Common myeloid progenitor, CD34-positive (primary cell): ENCODE measurements around the gene SPATA9. TPM values are rescaled to one million over a fixed set of nuclear protein-coding genes. Genes with fewer than 3 reads are reported as not detected.

Experiments
- CTCF ChIA-PET: fragments of 350-600 bp; sonication (Branson Sonifier 250); formaldehyde crosslinking; loops from one replicate; lab custom pipeline; 2021; ENCODE audit warnings: antibody characterized with exemption; lab: Charles Lee
- POLR2A ChIA-PET: fragments of 350-600 bp; sonication (Branson Sonifier 250); formaldehyde crosslinking; loops from one replicate; lab custom pipeline; 2021; ENCODE audit warnings: antibody characterized with exemption; lab: Charles Lee
- DNase-seq, 3 donors: peaks; one replicate each; pipeline versions ENCODE4 v3.0.0 to v3.0.0-alpha.2; 2013
- H3K27ac ChIP-seq, 2 experiments: 1 replicate in 1 of 2; 2 replicates in 1 of 2; pipeline ENCODE4 v1.7.0; 2013; ENCODE audit warnings: inconsistent platforms in 2 of 2, low read length in 2 of 2, mild to moderate bottlenecking in 2 of 2, low read depth in 1 of 2, moderate library complexity in 1 of 2; ENCODE audit not compliant: severe bottlenecking in 2 of 2, insufficient read depth in 1 of 2, poor library complexity in 1 of 2
- H3K27me3 ChIP-seq, 5 experiments: replicated peaks in 2 of 5; 1 replicate in 3 of 5; 2 replicates in 2 of 5; pipeline versions ENCODE4 v1.6.1 to v1.7.0; 2013; ENCODE audit warnings: low read length in 4 of 5, mild to moderate bottlenecking in 2 of 5, moderate library complexity in 2 of 5, inconsistent platforms in 1 of 5; ENCODE audit not compliant: insufficient read depth in 5 of 5, control insufficient read depth in 4 of 5
- H3K36me3 ChIP-seq, 4 experiments: 1 replicate in 2 of 4; 2 replicates in 2 of 4; pipeline versions ENCODE4 v1.6.1 to v1.7.0; 2013; ENCODE audit warnings: low read length in 3 of 4, control low read depth in 1 of 4, mild to moderate bottlenecking in 1 of 4; ENCODE audit not compliant: control insufficient read depth in 4 of 4, insufficient read depth in 4 of 4
- H3K4me1 ChIP-seq, 4 experiments: 1 replicate in 3 of 4; 2 replicates in 1 of 4; pipeline versions ENCODE4 v1.6.1 to v1.7.1; 2013; ENCODE audit warnings: low read length in 3 of 4, mild to moderate bottlenecking in 3 of 4, control low read depth in 1 of 4, inconsistent platforms in 1 of 4, moderate library complexity in 1 of 4; ENCODE audit not compliant: control insufficient read depth in 4 of 4, insufficient read depth in 4 of 4; ENCODE audit errors: control extremely low read depth in 1 of 4
- H3K4me3 ChIP-seq, 7 experiments: 1 replicate in 4 of 7; 2 replicates in 3 of 7; pipeline versions ENCODE4 v1.5.1 to v1.7.0; 2013; ENCODE audit warnings: mild to moderate bottlenecking in 7 of 7, low read length in 6 of 7, moderate library complexity in 6 of 7, inconsistent platforms in 2 of 7, low read depth in 2 of 7, control low read depth in 1 of 7; ENCODE audit not compliant: insufficient read depth in 4 of 7, control insufficient read depth in 1 of 7; ENCODE audit errors: extremely low read depth in 1 of 7
- H3K9me3 ChIP-seq, 5 experiments: 1 replicate in 4 of 5; 2 replicates in 1 of 5; pipeline versions ENCODE4 v1.6.1 to v1.7.1; 2013; ENCODE audit warnings: low read length in 4 of 5, mild to moderate bottlenecking in 2 of 5, inconsistent platforms in 1 of 5, low read depth in 1 of 5, moderate library complexity in 1 of 5; ENCODE audit not compliant: control insufficient read depth in 4 of 5, insufficient read depth in 2 of 5; ENCODE audit errors: control extremely low read depth in 1 of 5
- WGBS: methylation state at CpG from one replicate; pipeline ENCODE4 v1.1.5; 2013; ENCODE audit not compliant: insufficient coverage; 5-methylcytosine and 5-hydroxymethylcytosine counted together
- polyA plus RNA-seq: library from polyadenylated mRNA; unstranded; fragments of 120-200 nt; gene quantifications from one replicate; pipeline ENCODE4 v1.2.1, GENCODE V29; 2013

Gene SPATA9
- polyA plus RNA-seq = 1.7 TPM

- H3K4me1 ChIP-seq = no peaks in the 10 kb centered on the region
- H3K27ac ChIP-seq = no peak within 1 kb of the TSS
- no peaks in the 10 kb centered on the region for H3K36me3 ChIP-seq
- no peaks in the 10 kb centered on the region for H3K27me3 ChIP-seq
- H3K9me3 ChIP-seq = no peaks in the 10 kb centered on the region
- ChIA-PET CTCF (interaction anchor here (1.5 kb wide), 1 partner anchor 18 kb away, joined by 3 read pairs; no protein-coding TSS in a partner anchor), POLR2A (no interaction called here)
- WGBS = 100% methylated on average over 1 of the region's 1 CpG
- DNase-seq = no peak
- H3K4me3 ChIP-seq = no peak within 1 kb of the TSS
These were observed at the start of gene SPATA9 for GRCh38 chr5:95682891-95683290. TSS of gene SPATA9 (minus strand) at chr5:95682991. CDS start at chr5:95682854, 137 bp downstream.

- no peaks in the 10 kb centered on the region for H3K27me3 ChIP-seq
- DNase-seq = peak; percentile 42 to 73 (median 62)
- H3K9me3 ChIP-seq = no peaks in the 10 kb centered on the region
- peaks cover 14 to 36% (median 23%) of the 10 kb centered on the region in 4 experiments for H3K4me1 ChIP-seq
- peak overlapping the region in 1 of 2 experiments; percentile 84 for H3K27ac ChIP-seq
- peaks cover 0 to 8% (median 0%) of the 10 kb centered on the region in 4 experiments for H3K36me3 ChIP-seq
- POLR2A ChIA-PET = interaction anchor here (1.4 kb wide), 1 partner anchor 85 kb away, joined by 3 read pairs; the partner anchor contains the start of gene RFESD
- CTCF ChIA-PET = interaction anchor here (1.0 to 3.1 kb wide), 10 partner anchors 10 to 68 kb away, joined by 3 to 13 read pairs (median 5); no protein-coding TSS in a partner anchor
- under 1% methylated on average over 57 of the region's 64 CpGs for WGBS
- H3K4me3 ChIP-seq = peak overlapping the region; percentile 69 to 96 (median 86)
These were observed 49.1 kb upstream of the SPATA9 start for GRCh38 chr5:95731571-95732554.

GRCh38 chr5:95730730-95731570, 48.2 kb upstream of the SPATA9 start, which contains the start of gene RHOBTB3:
TSS of gene RHOBTB3 (plus strand) at chr5:95731336. CDS start at chr5:95731683, 347 bp downstream.
- Histone ChIP-seq H3K36me3 (peaks cover 0 to 8% (median 0%) of the 10 kb centered on the region in 4 experiments), H3K9me3 (no peaks in the 10 kb centered on the region), H3K4me3 (peak within 1 kb of the TSS; percentile 69 to 96 (median 86)), H3K4me1 (peaks cover 14 to 41% (median 25%) of the 10 kb centered on the region in 4 experiments), H3K27ac (peak within 1 kb of the TSS; percentile 44 to 84), H3K27me3 (no peaks in the 10 kb centered on the region)
- CTCF ChIA-PET = interaction anchor here (0.7 to 3.1 kb wide), 13 partner anchors 9 to 119 kb away, joined by 3 to 13 read pairs (median 4); no protein-coding TSS in a partner anchor
- WGBS = under 1% methylated on average over 51 of the region's 78 CpGs
- peak; percentile 61 to 87 (median 77) for DNase-seq
- POLR2A ChIA-PET = interaction anchor here (1.4 kb wide), 1 partner anchor 84 kb away, joined by 3 read pairs; the partner anchor contains the start of gene RFESD

- Histone ChIP-seq H3K27me3 (no peaks in the 10 kb centered on the region), H3K27ac (peak overlapping the region in 1 of 2 experiments; percentile 84), H3K4me3 (peak overlapping the region in 6 of 7 experiments; percentile 69 to 96 (median 88)), H3K4me1 (peaks cover 19 to 47% (median 30%) of the 10 kb centered on the region in 4 experiments), H3K36me3 (peaks cover 0 to 8% (median 0%) of the 10 kb centered on the region in 4 experiments), H3K9me3 (no peaks in the 10 kb centered on the region)
- DNase-seq = no peak
- WGBS = 23% methylated on average over 2 of the region's 11 CpGs
- ChIA-PET POLR2A (interaction anchor here (0.6 to 1.4 kb wide), 2 partner anchors 29 to 83 kb away, joined by 3 to 4 read pairs; partner anchors contain the start of gene RFESD), CTCF (interaction anchor here (0.7 to 2.4 kb wide), 10 partner anchors 8 to 118 kb away, joined by 3 to 10 read pairs (median 4); no protein-coding TSS in a partner anchor)
These were observed 47.4 kb upstream of the SPATA9 start for GRCh38 chr5:95730011-95730700.

GRCh38 chr5:95729115-95730010, 46.6 kb upstream of the SPATA9 start:
- DNase-seq = no peak
- Histone ChIP-seq H3K27me3 (no peaks in the 10 kb centered on the region), H3K9me3 (no peaks in the 10 kb centered on the region), H3K27ac (peak overlapping the region in 1 of 2 experiments; percentile 84), H3K36me3 (peaks cover 0 to 3% (median 0%) of the 10 kb centered on the region in 4 experiments), H3K4me1 (peaks cover 21 to 53% (median 33%) of the 10 kb centered on the region in 4 experiments), H3K4me3 (peak overlapping the region in 1 of 7 experiments; percentile 96)
- ChIA-PET POLR2A (interaction anchor here (0.6 kb wide), 1 partner anchor 30 kb away, joined by 4 read pairs; no protein-coding TSS in a partner anchor), CTCF (interaction anchor here (0.7 to 2.1 kb wide), 3 partner anchors 33 to 118 kb away, joined by 3 to 5 read pairs (median 3); no protein-coding TSS in a partner anchor)
- 95% methylated on average over 4 of the region's 8 CpGs for WGBS
